OCI-LY1 (cell line): ENCODE measurements around the gene SDK1.

Experiments used
- H2AFZ ChIP-seq: fragments of 200-600 bp; sonication (generic), shearing (Covaris generic); 2 replicates; pipeline ENCODE4 v1.6.0; 2014; ENCODE audit warnings: antibody characterized with exemption, mild to moderate bottlenecking, low read length
- H3F3A ChIP-seq: fragments of 200-600 bp; sonication (generic), shearing (Covaris generic); 2 replicates; pipeline ENCODE4 v1.6.0; 2014; ENCODE audit warnings: mild to moderate bottlenecking, antibody characterized with exemption, low read length, moderate library complexity; ENCODE audit not compliant: insufficient read depth
- H3K27ac ChIP-seq: fragments of 200-600 bp; sonication (generic); 2 replicates; pipeline ENCODE4 v1.5.1; 2014; ENCODE audit warnings: low read length, mixed run types, mild to moderate bottlenecking, low read depth; ENCODE audit not compliant: poor library complexity, severe bottlenecking
- H3K27me3 ChIP-seq: fragments of 200-600 bp; sonication (generic); 2 replicates; pipeline ENCODE4 v1.6.0; 2014; ENCODE audit warnings: antibody characterized with exemption, mild to moderate bottlenecking, low read length, moderate library complexity; ENCODE audit not compliant: insufficient read depth
- H3K36me3 ChIP-seq: fragments of 200-600 bp; sonication (generic); 2 replicates; pipeline ENCODE4 v1.6.1; 2014; ENCODE audit warnings: mild to moderate bottlenecking, antibody characterized with exemption, low read length, moderate library complexity, mixed read lengths; ENCODE audit not compliant: insufficient read depth
- H3K4me1 ChIP-seq: fragments of 200-600 bp; sonication (generic); 2 replicates; pipeline ENCODE4 v1.5.1; 2014; ENCODE audit warnings: mild to moderate bottlenecking, low read length, moderate library complexity; ENCODE audit not compliant: insufficient read depth, severe bottlenecking
- H3K4me2 ChIP-seq: fragments of 200-600 bp; sonication (generic), shearing (Covaris generic); 2 replicates; pipeline ENCODE4 v1.6.1; 2014; ENCODE audit warnings: low read length
- H3K4me3 ChIP-seq: fragments of 200-600 bp; sonication (generic); 2 replicates; pipeline ENCODE4 v1.5.1; 2014; ENCODE audit warnings: low read length, low read depth, mild to moderate bottlenecking, mixed read lengths; ENCODE audit not compliant: poor library complexity, severe bottlenecking
- H3K79me2 ChIP-seq: fragments of 200-600 bp; shearing (Covaris generic); 2 replicates; pipeline ENCODE4 v1.6.1; 2016; ENCODE audit warnings: mixed run types, low read length, mixed read lengths; ENCODE audit not compliant: insufficient read depth
- H3K9ac ChIP-seq: fragments of 200-600 bp; sonication (generic), shearing (Covaris generic); 2 replicates; pipeline ENCODE4 v1.6.1; 2014; ENCODE audit warnings: mild to moderate bottlenecking, low read length, mixed read lengths
- H3K9me2 ChIP-seq: fragments of 200-600 bp; sonication (generic), shearing (Covaris generic); 2 replicates; pipeline ENCODE4 v1.6.1; 2014; ENCODE audit warnings: low read depth, mild to moderate bottlenecking, low read length, mixed read lengths
- H3K9me3 ChIP-seq: fragments of 200-600 bp; shearing (Covaris generic); 2 replicates; pipeline ENCODE4 v1.6.1; 2014; ENCODE audit warnings: low read length, mixed read lengths
- H4K20me1 ChIP-seq: fragments of 200-600 bp; sonication (generic), shearing (Covaris generic); 2 replicates; pipeline ENCODE4 v1.6.0; 2016; ENCODE audit warnings: mild to moderate bottlenecking, low read length; ENCODE audit not compliant: insufficient read depth
- CTCF ChIP-seq: fragments of 200-600 bp; sonication (generic), shearing (Covaris generic); IDR thresholded peaks from 2 replicates; pipeline ENCODE4 v1.5.1; 2017; ENCODE audit warnings: mild to moderate bottlenecking, antibody characterized with exemption, low read length, moderate library complexity, mixed read lengths
- EZH2 ChIP-seq: fragments of 200-600 bp; sonication (generic), shearing (Covaris generic); IDR thresholded peaks from 2 replicates; pipeline ENCODE4 v1.8.0; 2017; ENCODE audit warnings: borderline replicate concordance, mixed run types, mild to moderate bottlenecking, antibody characterized with exemption, low read length, moderate library complexity, mixed read lengths

Gene SDK1

GRCh38 chr7:4132221-4132620 lies 831.2 kb downstream of the SDK1 start:
- H3K27me3 ChIP-seq, result no peaks in the 10 kb centered on the region
- H4K20me1 ChIP-seq, result no peaks in the 10 kb centered on the region
- no peaks in the 10 kb centered on the region for H3K9me3 ChIP-seq
- TF ChIP-seq CTCF (no peak), EZH2 (no peak)
- H3K4me3 ChIP-seq, result no peak overlapping the region
- H3F3A ChIP-seq, result no peaks in the 10 kb centered on the region
- H3K4me2 ChIP-seq, result no peak overlapping the region
- H2AFZ ChIP-seq, result no peak overlapping the region
- no peaks in the 10 kb centered on the region for H3K79me2 ChIP-seq
- no peaks in the 10 kb centered on the region for H3K9me2 ChIP-seq
- no peaks in the 10 kb centered on the region for H3K36me3 ChIP-seq
- H3K27ac ChIP-seq, result no peak overlapping the region
- H3K4me1 ChIP-seq, result no peaks in the 10 kb centered on the region
- H3K9ac ChIP-seq, result no peak overlapping the region

GRCh38 chr7:4133491-4134044 lies 832.5 kb downstream of the SDK1 start:
- H3K36me3 ChIP-seq, result no peaks in the 10 kb centered on the region
- no peaks in the 10 kb centered on the region for H3K9me2 ChIP-seq
- H3F3A ChIP-seq, result no peaks in the 10 kb centered on the region
- no peaks in the 10 kb centered on the region for H4K20me1 ChIP-seq
- no peaks in the 10 kb centered on the region for H3K27me3 ChIP-seq
- no peak overlapping the region for H3K4me2 ChIP-seq
- H3K9ac ChIP-seq, result no peak overlapping the region
- H3K4me1 ChIP-seq, result no peaks in the 10 kb centered on the region
- no peak overlapping the region for H3K4me3 ChIP-seq
- H2AFZ ChIP-seq, result no peak overlapping the region
- H3K9me3 ChIP-seq, result no peaks in the 10 kb centered on the region
- no peaks in the 10 kb centered on the region for H3K79me2 ChIP-seq
- H3K27ac ChIP-seq, result no peak overlapping the region
- TF ChIP-seq EZH2 (no peak), CTCF (no peak)

DNA sequence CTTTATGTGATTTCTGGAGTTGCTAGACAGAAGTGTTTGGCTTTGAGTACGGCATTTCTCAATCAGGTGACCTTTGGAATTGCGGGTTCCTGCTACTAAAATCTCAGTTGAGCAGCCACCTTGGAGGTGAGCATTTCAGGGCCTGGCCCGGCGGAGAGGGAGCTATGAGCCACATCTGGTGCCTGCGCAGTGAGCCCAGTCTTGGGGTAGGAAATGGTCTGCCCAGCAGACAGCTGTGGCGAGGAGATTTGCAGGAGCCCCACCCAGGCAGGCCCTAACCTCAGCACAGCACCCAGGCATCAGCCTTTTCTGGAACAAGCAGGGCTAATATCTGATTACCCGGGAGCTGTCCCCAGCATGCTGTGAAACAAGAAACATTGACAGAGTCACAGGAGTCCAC lies 833.2 kb downstream of the SDK1 start:
- Histone ChIP-seq H3K4me1 (no peaks in the 10 kb centered on the region), H3K27ac (no peak overlapping the region), H3K79me2 (no peaks in the 10 kb centered on the region), H3K4me2 (no peak overlapping the region), H3F3A (no peaks in the 10 kb centered on the region), H3K36me3 (no peaks in the 10 kb centered on the region), H2AFZ (no peak overlapping the region), H3K27me3 (no peaks in the 10 kb centered on the region), H3K4me3 (no peak overlapping the region), H3K9me3 (no peaks in the 10 kb centered on the region), H3K9ac (no peak overlapping the region), H4K20me1 (no peaks in the 10 kb centered on the region), H3K9me2 (no peaks in the 10 kb centered on the region)
- TF ChIP-seq CTCF (no peak), EZH2 (no peak)
